HL-60 (cell line): ENCODE measurements around the gene SDC4.

Source experiments
- DNase-seq, 2 experiments: peaks; one replicate each; pipeline ENCODE4 v3.0.0-alpha.2; 2010 to 2020; ENCODE audit warnings: low read depth in 1 of 2, low spot score in 1 of 2
- H3K27ac ChIP-seq: fragments of 250-450 bp; sonication (Bioruptor Pico); replicated peaks from 2 replicates; pipeline ENCODE4 v1.5.1; 2020; ENCODE audit warnings: mild to moderate bottlenecking, moderate library complexity
- H3K27me3 ChIP-seq: fragments of 250-450 bp; sonication (Bioruptor Pico); 2 replicates; pipeline ENCODE4 v1.5.1; 2021; ENCODE audit warnings: mild to moderate bottlenecking, moderate library complexity; ENCODE audit not compliant: insufficient read depth, poor library complexity, severe bottlenecking
- H3K4me3 ChIP-seq: replicated peaks from 2 replicates; pipeline ENCODE4 v1.5.1; 2011; ENCODE audit warnings: mild to moderate bottlenecking, control low read depth, low read length; ENCODE audit not compliant: insufficient read depth
- CTCF ChIP-seq: IDR thresholded peaks from one replicate; pipeline ENCODE4 v1.5.1; 2011; ENCODE audit warnings: low read length, control low read depth, inconsistent platforms; ENCODE audit not compliant: insufficient read depth
- GABPA ChIP-seq: IDR thresholded peaks from 2 replicates; pipeline ENCODE4 v1.6.1; 2012; ENCODE audit warnings: low read depth
- POLR2AphosphoS5 ChIP-seq: IDR thresholded peaks from 2 replicates; pipeline ENCODE4 v1.6.1; 2012; ENCODE audit warnings: low read depth
- REST ChIP-seq: IDR thresholded peaks from 2 replicates; pipeline ENCODE4 v1.6.1; 2012; ENCODE audit warnings: low read depth; ENCODE audit not compliant: insufficient replicate concordance
- SPI1 ChIP-seq: IDR thresholded peaks from 2 replicates; pipeline ENCODE4 v1.6.1; 2012; ENCODE audit warnings: low read depth, mild to moderate bottlenecking, borderline replicate concordance

Gene SDC4

GRCh38 chr20:45373353-45374100 lies 25.3 kb upstream of the SDC4 start:
- DNase-seq, result peak in 1 of 2 experiments; percentile 93
- Histone ChIP-seq H3K4me3 (no peak overlapping the region), H3K27me3 (no peaks in the 10 kb centered on the region), H3K27ac (peak overlapping the region; percentile 62)
- peak; percentile 30 for TF ChIP-seq REST
- peak; percentile 60; the same call in 1 of the 2 replicates for TF ChIP-seq POLR2AphosphoS5
- peak; percentile 46 for TF ChIP-seq CTCF
- TF ChIP-seq GABPA, result no peak
- TF ChIP-seq SPI1, result no peak

- H3K4me3 ChIP-seq, result no peak overlapping the region
- H3K27ac ChIP-seq, result peak overlapping the region; percentile 62; the same call in 1 of the 2 replicates
- H3K27me3 ChIP-seq, result no peaks in the 10 kb centered on the region
- no peak for DNase-seq
- no peak for TF ChIP-seq SPI1
- no peak for TF ChIP-seq CTCF
- TF ChIP-seq REST, result no peak
- no peak for TF ChIP-seq GABPA
Observed at GRCh38 chr20:45372646-45373352, 24.6 kb upstream of the SDC4 start.

GRCh38 chr20:45372241-45372640 lies 24.0 kb upstream of the SDC4 start:
- DNase-seq, result no peak
- Histone ChIP-seq H3K4me3 (no peak overlapping the region), H3K27me3 (no peaks in the 10 kb centered on the region), H3K27ac (no peak overlapping the region)
- no peak for TF ChIP-seq GABPA
- no peak for TF ChIP-seq CTCF
- TF ChIP-seq SPI1, result no peak
- TF ChIP-seq POLR2AphosphoS5, result no peak
- TF ChIP-seq REST, result no peak
